NCI-H187 treated with DMSO at 0.1 percent for 48 hours (cell line): ENCODE data around the gene EEF1A2.

Experiments
- DNase-seq: peaks from one replicate; lab custom pipeline; 2025; lab: John Stamatoyannopoulos, UW

EEF1A2 gene

DNA sequence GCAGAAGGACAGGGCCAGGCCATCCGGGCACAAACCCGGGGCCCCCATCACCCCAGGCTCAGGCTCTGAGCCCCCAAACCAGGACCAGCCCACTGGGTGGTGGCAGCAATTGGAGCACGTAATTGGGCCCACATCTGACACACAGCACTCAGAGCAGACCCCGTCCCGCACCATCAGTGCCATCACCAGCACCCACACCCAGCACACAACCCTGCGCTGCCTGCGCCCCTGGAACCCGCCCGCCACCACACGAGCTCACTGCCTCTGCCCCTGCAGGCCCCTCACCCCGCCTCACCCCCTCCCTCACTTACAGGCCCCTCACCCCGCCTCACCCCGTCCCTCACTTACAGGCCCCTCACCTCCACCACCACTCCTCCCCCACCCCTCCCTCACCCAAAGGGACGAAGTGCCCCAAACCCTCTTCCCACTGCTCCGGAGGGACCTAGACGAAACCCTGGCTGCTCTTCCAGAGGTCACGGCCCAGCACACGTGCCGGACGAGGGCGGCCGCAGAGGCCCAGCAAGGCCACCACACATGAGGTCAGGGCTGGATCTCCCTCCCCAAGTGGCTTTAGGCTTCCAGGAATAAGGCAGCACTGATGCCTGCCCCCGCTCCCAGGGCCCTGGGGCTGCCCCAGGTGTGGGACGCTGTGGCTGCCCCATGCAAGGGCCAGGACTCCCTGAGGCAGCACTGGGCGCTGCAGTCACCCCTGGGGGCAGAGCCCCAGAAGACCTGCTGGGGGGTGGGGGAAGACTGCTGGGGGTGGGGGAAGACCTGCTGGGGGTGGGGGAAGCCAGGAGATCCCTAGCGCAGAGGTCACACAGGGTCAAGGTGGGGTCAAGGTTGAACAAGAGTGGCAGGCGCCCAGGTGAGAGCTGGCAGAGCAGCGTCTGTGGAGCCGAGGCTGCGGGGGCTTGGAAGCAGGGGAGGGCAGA, 48.8 kb downstream of the EEF1A2 start:
- DNase-seq, result no peak

DNA sequence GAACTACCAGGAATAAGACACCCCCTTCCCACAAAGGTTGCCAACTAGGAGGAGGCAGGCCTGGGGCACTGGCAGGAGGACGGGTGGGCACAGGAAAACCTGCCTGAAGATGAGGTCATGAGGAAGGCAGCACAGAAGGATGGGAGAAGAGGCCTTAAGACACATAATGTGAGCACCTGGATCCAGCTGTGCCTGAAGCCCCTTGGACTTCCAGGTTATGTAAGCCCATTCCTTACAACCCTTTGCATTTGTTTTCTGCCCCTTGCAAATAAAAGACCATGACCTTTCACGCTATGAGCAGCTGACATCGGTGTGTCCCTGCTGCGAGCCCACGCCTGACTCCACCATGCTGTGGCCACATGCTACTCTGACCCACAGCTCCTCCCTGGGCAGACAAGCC, 49.9 kb downstream of the EEF1A2 start:
- no peak for DNase-seq

DNA sequence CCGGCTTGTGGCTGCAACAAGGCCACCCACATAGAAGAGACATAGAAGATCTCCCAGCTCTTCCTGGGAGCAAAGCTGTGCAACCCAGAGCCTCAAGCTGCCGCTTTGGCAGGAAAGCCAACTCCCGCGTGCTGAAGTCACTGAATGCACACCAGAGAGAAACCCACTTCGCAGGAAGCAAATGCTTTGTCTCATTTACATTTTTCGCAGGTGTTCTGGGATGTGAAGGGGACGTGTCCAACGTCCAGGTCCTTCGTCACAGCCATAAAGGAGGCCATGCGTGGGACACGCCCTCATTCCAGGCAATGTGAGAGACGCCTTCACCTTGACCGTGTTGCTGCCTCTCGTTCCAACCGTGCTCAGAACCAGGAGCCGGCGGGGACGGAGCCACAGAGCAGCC, 50.9 kb downstream of the EEF1A2 start:
- DNase-seq, result no peak

DNA sequence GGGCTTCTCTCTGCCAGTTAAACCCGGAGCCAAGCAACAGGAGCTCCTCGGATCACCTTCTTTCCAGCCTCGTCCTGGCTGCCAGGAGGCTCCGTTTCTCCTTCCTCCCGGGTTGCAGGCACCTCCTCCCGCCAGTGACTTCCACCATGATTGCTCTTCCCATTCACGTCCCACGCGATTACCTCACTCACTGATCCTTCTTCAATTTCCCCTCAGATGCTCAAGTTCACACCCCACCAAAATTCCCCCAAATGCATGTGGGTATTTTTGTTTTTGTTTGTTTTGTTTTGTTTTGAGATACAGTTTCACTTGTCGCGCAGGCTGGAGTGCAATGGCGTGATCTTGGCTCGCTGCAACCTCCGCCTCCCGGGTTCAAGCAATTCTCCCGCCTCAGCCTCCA, 51.6 kb downstream of the EEF1A2 start:
- no peak for DNase-seq

DNA sequence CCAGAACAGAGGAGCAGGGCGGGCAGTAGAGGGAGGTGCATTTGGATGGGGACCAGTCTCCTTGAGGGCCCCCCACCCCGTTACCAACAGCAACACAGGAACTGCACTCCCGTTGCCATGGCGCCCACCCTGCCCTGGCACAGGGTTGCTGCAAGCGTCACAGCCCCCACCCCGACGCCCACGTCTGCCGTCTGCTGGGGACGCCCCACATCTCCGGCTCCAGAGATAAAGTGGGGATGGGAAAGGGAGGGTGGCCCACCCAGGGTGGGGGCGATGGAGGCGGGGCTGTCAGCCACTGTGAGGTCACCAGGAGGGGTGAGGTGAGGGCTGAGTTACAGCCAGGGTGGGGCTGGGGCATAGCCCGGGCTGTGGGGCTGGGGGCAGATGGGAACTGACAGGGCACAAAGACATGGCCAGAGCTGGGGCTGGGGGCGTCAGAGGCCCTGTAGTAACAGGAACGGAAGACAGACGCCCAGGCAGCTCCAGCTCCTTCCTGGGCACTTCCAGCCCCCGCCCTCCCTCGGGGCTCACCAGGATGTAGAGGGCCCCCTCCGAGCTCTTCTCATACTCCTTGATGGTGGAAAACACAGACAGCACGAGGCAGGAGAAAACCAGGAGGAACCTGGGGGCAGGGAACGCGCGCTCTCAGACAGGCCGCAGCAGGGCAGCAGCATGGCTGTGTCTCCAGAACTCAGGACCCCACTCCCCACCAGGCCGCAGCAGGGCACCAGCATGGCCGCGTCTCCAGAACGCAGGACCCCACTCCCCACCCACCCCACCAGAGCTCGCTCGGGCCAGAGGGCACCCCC, 52.5 kb downstream of the EEF1A2 start:
- DNase-seq, result no peak

DNA sequence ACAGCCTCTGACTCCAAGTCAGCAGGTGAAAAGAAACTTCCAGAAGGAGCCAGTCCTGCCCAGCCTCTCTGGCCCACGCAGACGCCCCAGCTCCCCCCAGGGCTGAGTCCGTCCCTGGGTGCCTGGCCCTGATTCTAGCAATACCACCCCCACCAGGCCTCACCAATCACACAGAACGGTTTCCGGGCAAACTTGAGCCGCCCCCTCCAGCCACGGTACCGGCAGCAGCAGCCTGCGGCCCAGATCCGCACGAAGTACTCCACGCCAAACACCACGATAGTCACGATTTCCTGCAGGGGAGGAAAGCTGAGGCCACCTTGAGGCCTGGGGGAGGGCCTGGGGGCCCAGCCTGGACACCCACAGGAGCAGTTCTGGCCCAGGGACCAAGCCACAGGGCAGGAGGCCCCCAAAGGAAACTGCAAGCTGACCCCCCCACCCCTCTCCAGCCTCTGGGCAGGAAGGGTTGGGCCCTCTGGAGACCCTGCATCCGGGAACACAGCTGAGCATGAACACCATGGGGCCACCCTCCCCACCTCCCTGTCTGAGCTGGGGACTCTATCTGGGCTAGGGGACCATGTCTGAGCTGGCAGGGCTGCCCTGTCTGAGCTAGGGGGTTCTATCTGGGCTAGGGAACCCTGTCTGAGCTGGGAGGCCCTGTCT, 53.7 kb downstream of the EEF1A2 start:
- no peak for DNase-seq

DNA sequence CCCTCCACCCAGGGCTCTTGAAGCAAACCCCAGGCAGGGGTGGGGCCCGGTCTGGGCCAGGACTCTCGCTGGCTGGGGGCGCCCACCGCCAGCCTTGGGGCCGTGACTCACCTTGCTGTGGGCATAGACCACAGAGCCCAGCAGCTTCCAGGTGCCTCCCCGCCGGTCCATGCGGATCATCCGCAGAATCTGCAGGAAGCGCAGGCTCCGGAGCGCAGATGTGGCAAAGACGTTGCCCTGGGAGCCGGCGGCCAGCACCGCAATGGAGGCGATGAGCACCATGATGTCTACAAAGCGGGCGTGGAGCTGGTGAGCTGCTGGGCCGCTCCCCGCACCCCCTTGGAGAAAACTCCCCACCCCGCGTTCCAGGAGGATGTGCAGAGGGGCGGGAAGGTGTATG, 54.3 kb downstream of the EEF1A2 start:
- no peak for DNase-seq

DNA sequence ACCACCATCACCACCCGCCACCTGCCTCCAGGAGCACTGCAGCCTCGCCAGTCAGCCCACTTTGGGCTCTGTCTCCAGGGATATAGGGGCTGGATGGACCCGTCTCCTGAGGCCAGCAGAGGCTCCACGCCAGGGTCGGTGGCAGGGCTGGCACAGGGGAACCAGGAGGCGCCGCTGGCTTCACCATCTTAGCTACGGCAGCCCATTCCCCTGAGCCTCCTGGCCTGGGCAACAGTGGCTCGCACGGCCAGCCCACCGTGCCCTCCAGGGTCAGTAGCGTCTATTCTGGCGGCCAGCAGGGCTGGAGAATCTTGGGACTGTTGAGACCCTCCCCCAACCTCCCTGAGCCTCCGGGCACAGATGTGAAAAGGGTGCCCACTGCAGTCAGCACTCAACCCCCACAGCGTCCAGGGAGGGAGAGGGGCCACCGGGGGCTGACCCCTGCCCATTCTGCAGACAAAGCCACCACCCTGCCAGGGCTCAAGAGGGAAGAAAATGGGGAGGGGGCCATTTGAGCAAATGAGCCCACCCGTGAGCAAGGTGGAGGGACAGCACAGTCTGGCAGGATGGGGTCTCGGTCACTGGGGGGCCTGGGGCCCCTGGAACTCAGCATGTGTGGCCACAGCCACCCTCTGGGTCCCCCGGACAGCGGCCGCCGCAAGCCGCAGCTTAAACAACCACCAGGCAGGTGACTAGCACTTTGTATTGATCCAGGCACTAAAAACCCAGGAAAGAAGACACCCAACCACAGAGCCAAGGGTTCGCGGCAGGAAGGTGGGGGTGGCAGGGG, 55.1 kb downstream of the EEF1A2 start:
- no peak for DNase-seq

DNA sequence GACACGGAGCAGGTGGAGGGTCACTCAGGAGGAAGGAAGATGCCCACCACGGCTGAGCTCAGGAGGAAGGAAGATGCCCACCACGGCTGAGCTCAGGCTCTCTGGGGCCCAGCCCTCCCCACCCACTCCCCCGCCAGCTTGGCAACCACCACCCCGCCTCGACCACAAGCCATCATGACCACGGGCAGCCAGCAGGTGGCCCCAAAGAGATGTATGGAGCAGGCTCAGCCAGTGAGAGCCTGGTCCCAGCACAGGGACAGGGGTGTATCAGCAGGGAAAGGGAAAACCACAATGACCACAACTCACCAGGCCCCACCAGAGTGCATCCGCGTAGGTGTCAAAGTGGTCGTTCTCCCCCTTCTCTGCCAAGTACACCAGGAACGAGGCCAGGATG, 56.8 kb downstream of the EEF1A2 start:
- DNase-seq, result no peak

DNA sequence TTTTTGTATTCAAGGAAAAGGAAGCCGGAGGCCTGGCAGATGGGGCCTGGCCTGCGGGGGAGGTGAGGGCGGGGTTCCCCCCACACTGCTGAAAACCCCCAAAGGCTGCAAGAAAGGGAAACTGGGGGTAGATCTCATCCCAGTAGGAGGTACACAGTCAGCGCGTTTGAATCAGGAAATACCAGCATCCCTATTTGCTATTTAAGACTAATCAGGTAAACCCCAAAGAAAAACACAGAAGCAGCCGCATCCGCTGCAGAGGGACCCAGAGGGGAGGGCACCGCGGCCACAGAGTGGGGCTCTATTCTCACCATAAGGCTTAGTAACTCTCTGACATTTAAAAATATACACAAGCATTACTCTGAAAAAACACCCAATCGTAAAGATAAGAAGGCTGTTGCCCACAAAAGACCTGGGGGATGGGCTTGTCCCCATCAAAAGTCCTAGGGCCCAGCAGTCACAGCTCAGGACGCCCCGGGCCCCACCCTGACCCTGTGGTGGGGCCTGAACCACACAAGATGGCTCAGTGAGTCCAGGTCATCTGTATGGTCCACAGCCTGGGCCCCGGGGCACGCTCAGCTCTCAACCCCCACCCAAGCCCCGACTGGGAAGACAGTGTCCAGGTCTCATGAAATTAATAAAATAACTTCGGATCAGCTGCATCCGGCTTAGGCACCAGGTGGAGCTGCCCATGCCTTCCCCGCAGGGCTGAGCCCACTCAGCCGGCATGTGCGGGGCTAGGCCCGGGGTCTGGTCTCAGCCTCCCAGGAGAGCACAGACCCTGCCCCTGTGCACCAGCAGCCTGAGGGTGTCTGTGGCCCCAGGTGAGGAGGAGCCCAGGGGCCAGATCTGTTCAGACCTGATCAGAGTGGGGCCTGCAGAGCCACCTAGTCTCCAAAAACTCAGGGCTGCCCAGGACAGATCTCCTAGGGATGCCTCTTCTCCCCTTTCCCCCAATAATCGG, 57.5 kb downstream of the EEF1A2 start:
- DNase-seq, result no peak

DNA sequence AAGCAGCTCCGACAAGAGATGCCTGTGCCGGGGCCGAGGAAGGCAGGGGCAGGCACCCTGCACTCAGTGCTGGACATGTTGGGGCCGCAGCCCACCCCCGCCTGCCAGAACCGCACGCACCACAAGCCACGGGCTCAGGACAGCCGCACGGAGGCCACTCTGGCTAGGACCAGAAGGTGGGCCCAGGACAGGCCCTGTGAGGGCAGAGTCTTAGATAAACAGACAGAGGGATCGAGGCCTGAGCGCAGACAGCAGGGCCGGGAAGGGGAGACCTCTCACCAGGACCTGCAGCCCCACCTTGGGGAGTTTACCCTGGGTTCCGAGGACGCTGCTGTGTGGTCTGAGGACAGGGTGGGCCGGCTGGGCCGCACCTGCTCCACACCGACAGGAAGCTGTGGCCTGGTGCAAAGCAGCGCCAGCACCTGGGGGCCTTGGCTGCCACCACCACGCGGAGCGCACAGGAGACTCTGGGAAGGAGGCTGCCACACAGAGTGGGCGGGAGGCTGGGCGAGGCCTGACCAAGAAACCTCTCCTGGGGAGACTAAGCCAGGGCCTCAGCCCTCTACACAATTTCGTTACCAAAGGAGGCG, 58.4 kb downstream of the EEF1A2 start:
- DNase-seq, result no peak

DNA sequence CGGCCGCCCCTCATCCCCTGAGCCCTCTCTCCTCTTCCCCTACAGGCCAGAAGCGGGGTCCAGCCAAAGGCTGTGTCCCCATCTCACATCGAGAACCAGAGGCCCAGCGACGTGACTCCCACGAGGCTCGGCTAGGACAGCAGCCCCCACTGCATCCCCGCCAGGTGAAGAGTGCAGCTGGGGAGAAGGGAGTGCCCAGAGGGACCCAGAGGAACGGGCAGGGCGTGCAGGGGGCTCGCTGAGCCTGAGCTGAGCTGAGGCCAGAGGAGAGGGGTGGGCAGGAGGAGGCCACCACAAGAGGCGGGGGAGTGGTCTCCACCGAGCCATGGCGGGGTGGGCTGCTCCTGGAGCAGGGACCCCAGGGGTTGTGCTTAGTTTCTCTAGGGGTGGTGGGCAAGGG, 59.0 kb downstream of the EEF1A2 start:
- no peak for DNase-seq

DNA sequence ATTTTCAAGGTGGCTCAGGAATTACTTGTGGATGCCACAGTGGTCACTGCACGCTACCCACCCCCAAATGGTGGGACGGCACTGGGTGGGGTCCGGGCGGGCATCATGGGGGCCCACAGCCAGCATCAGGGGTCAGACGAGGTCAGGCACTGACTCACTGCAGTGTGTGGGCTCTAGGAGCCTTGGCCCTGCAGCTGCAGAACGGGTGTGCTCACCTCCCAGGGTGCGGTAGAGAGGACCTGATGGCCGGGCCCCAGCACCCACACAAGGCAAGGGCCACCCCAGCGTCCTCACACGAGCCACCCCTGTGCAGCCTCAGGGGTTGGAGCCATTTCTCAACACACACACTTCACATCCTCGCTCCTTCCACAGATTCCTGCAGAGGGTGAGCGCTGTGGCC, 60.8 kb downstream of the EEF1A2 start:
- DNase-seq, result no peak
